Mesothelial cell of epicardium (in vitro differentiated cells): ENCODE results near the gene GSTA4. TPM values are rescaled to one million over a fixed set of nuclear protein-coding genes. Genes with fewer than 3 reads are reported as not detected.

Experiments
- DNase-seq, 2 experiments: peaks; one replicate each; pipeline ENCODE4 v3.0.0; 2021; ENCODE audit warnings: low spot score in 2 of 2; ENCODE audit not compliant: unreplicated experiment in 2 of 2
- H3K27ac Mint-ChIP-seq: 2 replicates; pipeline ENCODE4 v1.8.0; 2021; ENCODE audit warnings: mixed read lengths
- H3K27me3 Mint-ChIP-seq: 2 replicates; pipeline ENCODE4 v1.8.0; 2021; ENCODE audit warnings: low read depth, mixed read lengths
- H3K36me3 Mint-ChIP-seq: 2 replicates; pipeline ENCODE4 v1.8.0; 2021; ENCODE audit warnings: mixed read lengths
- H3K4me1 Mint-ChIP-seq: 2 replicates; pipeline ENCODE4 v1.8.0; 2021; ENCODE audit warnings: mixed read lengths
- H3K4me3 Mint-ChIP-seq: 2 replicates; pipeline ENCODE4 v1.8.0; 2021; ENCODE audit warnings: mild to moderate bottlenecking, moderate library complexity, mixed read lengths
- H3K9me3 Mint-ChIP-seq: 2 replicates; pipeline ENCODE4 v1.8.0; 2021; ENCODE audit warnings: mixed read lengths
- total RNA-seq: library from RNA; stranded (reverse); gene quantifications from 3 replicates; pipeline ENCODE4 v1.2.1, GENCODE V29; 2021
- TF ChIP-seq, protein P1 (sequence below): fragments of 200-600 bp; sonication (generic); IDR thresholded peaks from one replicate; pipeline ENCODE4 v1.5.0; 2021; ENCODE audit warnings: antibody characterized with exemption; ENCODE audit not compliant: unreplicated experiment

Gene GSTA4
- total RNA-seq, 1 donor from 2014 or later, result 66.2 TPM

DNA sequence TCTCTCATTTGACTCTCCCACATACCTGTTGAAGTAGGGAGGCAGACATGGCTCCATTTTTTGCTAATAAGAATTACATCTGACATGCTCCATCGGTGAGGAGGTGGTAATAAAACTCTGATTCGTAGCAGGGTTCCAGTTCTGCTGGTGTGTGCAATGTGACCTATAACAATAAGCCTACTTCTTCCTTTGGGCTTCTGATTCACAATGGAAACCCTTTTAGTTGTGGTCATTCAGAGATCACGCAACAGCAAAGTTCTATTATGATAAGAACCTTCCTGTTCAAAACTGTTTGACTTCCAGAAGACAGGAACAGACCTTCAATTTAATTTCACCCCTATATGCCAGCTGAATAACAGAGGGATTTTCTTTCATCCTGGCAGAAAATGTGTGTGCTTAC is 31.4 kb upstream of the GSTA4 start:
- H3K4me1 Mint-ChIP-seq, result no peaks in the 10 kb centered on the region
- H3K27me3 Mint-ChIP-seq, result no peaks in the 10 kb centered on the region
- no peak overlapping the region for H3K4me3 Mint-ChIP-seq
- H3K9me3 Mint-ChIP-seq, result no peaks in the 10 kb centered on the region
- no peak overlapping the region for H3K27ac Mint-ChIP-seq
- no peak for DNase-seq
- TF ChIP-seq, protein P1, sequence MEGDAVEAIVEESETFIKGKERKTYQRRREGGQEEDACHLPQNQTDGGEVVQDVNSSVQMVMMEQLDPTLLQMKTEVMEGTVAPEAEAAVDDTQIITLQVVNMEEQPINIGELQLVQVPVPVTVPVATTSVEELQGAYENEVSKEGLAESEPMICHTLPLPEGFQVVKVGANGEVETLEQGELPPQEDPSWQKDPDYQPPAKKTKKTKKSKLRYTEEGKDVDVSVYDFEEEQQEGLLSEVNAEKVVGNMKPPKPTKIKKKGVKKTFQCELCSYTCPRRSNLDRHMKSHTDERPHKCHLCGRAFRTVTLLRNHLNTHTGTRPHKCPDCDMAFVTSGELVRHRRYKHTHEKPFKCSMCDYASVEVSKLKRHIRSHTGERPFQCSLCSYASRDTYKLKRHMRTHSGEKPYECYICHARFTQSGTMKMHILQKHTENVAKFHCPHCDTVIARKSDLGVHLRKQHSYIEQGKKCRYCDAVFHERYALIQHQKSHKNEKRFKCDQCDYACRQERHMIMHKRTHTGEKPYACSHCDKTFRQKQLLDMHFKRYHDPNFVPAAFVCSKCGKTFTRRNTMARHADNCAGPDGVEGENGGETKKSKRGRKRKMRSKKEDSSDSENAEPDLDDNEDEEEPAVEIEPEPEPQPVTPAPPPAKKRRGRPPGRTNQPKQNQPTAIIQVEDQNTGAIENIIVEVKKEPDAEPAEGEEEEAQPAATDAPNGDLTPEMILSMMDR, result no peak
- peaks cover 41% of the 10 kb centered on the region for H3K36me3 Mint-ChIP-seq

DNA sequence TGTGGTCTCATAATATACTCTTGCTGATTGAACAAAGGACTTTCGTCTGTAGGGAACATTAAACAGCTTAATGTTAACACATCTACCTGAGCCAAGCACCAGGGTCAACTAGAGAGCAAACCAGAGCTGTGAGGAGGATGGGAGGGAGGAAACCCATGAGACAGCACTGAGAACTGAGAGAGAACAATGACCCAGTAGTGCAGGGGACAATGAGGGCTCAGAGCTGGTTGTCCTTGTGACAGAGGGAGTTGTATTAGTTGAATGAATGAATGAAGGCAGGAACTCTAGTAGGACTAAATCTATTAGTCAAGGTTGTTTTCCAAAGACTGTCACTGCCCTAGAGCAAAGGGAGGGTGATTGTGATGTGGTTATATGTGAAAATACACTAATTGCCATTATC is 28.2 kb upstream of the GSTA4 start:
- TF ChIP-seq, protein P1, result no peak
- Mint-ChIP-seq H3K36me3 (peaks cover 38% of the 10 kb centered on the region), H3K4me3 (no peak overlapping the region), H3K27me3 (no peaks in the 10 kb centered on the region), H3K4me1 (no peaks in the 10 kb centered on the region), H3K9me3 (no peaks in the 10 kb centered on the region), H3K27ac (no peak overlapping the region)
- no peak for DNase-seq

DNA sequence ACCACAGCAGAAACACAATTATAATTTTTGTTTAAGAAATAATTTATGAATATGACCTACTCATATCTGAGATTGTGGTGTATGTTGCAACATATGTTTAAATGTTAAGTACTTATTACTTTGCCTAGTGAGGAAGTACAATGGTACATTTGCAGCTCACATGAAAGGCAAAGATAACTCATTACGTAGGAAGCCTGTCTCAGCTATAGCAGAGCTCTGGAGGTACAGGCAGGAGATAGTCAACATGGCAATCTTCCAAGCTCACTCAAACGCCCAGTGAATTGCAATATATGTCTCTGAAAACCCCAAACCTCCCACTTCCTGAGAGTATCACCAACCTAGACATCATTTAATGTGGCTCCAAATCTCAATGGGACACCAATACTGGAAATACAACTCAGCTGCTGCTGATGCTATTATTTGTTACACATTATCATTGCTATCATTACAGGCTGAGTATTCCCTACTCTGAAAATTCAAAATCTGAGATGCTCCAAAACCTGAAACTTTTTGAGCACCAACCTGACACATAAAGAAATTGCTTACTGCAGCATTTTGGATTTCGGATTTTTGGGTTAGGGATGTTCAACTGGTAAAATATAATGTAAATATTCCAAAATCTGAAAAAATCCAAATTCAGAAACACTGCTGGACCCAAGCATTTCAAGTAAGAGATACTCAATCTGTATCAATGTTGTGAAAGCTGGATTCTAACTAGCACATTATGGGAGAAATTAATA is 25.1 kb upstream of the GSTA4 start:
- DNase-seq, result no peak
- H3K27ac Mint-ChIP-seq, result no peak overlapping the region
- TF ChIP-seq, protein P1, result no peak
- peaks cover 41% of the 10 kb centered on the region for H3K36me3 Mint-ChIP-seq
- H3K4me1 Mint-ChIP-seq, result no peaks in the 10 kb centered on the region
- no peak overlapping the region for H3K4me3 Mint-ChIP-seq
- H3K27me3 Mint-ChIP-seq, result no peaks in the 10 kb centered on the region
- H3K9me3 Mint-ChIP-seq, result no peaks in the 10 kb centered on the region

DNA sequence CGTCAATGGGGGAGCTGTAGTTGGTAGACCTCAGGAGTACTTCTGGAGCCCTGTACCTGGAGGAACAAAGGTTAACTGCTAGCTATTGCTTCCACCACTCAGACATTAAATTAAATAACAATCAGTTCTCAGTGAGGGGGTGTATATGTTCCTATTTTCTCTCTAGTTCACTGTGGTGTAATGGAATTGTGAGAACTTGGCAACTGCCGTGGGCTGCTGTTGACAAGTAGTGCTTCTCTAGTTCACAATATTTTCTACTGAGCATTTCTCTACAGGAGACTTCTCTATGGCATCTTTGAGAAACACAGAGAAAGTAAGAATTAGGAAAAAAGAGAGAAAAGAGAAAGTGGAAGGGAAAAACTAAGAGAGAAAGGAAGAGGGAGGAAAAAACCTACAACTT is 23.4 kb upstream of the GSTA4 start:
- H3K27me3 Mint-ChIP-seq, result no peaks in the 10 kb centered on the region
- H3K36me3 Mint-ChIP-seq, result peaks cover 36% of the 10 kb centered on the region
- H3K4me1 Mint-ChIP-seq, result peaks cover 9% of the 10 kb centered on the region
- H3K4me3 Mint-ChIP-seq, result no peak overlapping the region
- no peak for DNase-seq
- TF ChIP-seq, protein P1, result no peak
- no peaks in the 10 kb centered on the region for H3K9me3 Mint-ChIP-seq
- H3K27ac Mint-ChIP-seq, result no peak overlapping the region

DNA sequence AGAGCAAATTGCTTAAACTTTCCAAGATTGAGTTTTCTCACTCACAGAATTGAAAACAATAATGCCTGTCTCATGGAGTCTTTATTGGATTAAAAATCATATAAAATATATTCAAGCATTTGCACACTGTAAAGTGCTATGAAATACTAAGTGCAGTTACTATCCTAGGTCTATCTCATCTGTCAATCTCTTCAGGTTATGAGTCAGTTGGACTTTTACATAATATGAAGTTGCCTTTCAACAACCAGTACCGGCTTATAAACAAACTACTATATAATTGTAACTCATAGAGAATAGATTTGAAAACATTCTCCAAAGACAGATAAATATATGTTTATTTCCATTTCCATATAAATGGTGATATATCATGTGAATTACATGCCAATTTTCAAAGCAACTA is 20.4 kb upstream of the GSTA4 start:
- Mint-ChIP-seq H3K4me1 (peaks cover 9% of the 10 kb centered on the region), H3K27me3 (no peaks in the 10 kb centered on the region), H3K9me3 (no peaks in the 10 kb centered on the region), H3K36me3 (peaks cover 42% of the 10 kb centered on the region), H3K27ac (no peak overlapping the region), H3K4me3 (no peak overlapping the region)
- DNase-seq, result no peak
- TF ChIP-seq, protein P1, result no peak
